CD4-positive, alpha-beta T cell treated with Interleukin-17A for 1 hour (primary cell): Measurements from ENCODE around the gene ALDOC.

Experiments
- DNase-seq: peaks from one replicate; pipeline ENCODE4 v3.0.0-alpha.2; 2020

ALDOC gene

DNA sequence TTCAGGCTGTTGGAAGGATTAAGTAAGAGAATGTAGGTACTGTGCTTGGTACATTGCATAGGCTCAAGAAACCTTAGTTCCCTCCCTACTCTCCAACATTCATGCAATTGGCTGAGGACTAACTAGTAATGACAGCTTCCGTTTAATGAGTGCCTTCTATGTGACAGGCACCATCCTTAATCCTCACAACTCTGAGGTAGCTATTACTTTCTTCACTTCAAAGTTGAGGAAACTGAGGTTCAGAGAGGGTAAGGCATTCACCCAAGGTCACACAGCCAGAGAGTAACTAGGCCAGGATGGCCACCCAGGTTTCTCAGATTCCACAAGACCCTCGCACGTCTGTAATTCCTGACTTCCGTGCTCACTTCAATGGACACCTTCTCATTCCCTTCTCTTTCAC is 46.4 kb downstream of the ALDOC start:
- DNase-seq: no peak

DNA sequence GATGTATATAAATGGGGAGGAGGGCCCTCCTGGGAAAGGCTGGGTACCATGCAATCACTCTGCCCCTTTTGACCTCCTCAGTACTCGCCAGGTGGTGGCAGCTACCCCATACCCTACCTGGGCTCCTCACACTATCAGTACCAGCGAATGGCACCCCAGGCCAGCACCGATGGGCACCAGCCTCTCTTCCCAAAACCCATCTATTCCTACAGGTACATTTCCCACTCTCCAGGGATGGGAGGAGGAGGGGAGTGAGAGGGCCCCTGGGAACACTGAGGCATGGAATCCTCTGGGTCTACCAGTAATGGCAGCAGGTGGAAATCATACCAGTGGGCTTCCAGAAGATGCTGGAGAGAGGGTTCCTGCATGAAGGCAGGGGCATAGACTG is 47.7 kb downstream of the ALDOC start:
- no peak for DNase-seq

DNA sequence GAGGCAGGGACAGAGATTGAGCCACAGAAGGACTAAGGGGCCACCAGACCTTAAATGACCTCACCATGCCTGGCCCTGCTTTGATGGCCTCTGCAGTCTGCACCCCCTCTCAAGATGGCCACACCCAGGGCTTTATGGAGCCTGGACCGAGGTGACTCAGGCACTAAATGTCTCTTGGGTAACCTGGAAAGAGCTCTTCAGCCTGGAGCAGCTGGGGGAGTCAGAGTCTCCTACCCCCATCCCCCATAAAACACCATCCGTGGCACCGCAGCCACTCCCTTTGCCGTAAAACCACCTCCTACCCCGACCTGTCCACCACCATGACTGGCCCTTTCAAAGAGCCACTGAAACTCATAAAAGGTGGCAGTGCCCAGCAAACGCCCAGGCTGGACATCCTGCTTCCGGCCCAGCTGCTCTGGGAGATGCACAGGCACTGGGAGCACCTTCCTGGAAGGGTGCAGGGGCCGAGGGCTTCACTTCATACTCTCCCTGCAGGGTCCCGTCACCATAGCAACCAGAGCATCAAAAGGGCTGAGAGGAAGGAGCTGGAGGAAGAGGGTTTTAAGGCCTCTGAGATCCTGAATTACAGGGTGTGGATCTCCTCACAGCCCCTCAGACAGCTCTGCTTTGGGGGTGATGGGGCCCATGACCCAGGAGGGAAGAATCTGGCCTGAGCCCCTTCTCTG is 48.2 kb downstream of the ALDOC start:
- DNase-seq: no peak

DNA sequence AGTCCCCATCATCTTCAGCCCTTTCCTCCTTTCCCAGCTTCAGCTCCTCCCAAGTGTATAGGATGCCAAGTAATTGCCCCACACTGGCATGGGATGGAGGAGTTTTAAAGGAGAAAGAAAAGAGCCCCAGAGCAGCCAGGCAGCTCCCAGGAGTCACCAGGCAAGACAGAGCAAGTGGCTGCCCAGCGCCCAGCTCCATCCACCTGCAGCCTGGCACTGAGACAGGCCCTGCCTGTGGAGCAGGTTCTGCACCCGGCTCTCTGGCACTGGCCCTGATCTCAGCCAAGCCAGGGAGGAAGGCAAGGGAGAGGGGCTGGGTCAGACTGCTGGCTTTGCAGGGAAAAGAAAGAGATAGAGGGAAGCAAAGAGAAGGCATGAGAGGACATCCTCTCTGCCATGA is 48.8 kb downstream of the ALDOC start:
- no peak for DNase-seq

DNA sequence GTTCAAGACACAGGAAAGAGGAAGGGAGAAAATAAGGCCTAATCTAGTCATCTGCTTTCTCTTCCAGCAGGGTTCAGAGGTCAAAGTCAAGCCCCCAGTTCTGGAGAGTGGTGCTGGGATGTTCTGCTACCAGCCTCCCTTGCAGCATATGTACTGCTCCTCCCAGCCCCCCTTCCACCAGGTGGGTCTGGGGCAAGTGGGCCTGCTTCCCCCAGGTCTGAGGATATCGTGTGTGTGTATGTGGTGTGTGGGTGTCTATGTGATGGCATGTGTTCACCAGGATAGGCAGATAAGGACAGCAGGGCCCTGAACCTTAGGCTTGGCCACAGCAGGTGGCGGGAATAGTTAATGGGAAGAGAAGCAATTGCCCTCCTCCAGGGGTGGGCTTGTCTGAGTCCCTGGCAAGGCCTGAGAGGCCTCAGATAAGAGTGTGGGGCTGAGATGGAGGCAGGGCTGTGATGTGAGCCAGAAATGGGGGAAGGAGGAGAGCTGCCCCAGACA is 49.5 kb downstream of the ALDOC start:
- DNase-seq: no peak

DNA sequence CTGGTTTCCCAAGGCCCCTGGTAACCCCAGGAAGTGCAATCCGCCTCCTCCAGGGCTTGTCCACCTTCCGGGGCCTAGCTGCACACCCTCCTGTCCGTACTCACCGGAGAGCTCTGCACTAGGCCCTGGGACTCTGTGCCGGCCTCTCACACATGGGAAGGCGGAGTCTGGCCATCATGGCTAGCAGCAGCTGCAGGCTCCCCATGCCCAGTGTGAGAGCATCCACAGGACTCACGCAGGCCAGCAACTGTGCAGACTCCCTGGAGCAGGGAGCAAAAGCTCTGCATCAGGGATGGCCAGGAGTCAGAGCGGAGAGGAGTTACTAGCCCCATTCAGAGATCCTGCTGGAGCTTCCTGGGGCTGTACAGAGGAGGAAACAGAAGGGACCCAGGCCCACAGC is 50.3 kb downstream of the ALDOC start:
- DNase-seq: no peak

DNA sequence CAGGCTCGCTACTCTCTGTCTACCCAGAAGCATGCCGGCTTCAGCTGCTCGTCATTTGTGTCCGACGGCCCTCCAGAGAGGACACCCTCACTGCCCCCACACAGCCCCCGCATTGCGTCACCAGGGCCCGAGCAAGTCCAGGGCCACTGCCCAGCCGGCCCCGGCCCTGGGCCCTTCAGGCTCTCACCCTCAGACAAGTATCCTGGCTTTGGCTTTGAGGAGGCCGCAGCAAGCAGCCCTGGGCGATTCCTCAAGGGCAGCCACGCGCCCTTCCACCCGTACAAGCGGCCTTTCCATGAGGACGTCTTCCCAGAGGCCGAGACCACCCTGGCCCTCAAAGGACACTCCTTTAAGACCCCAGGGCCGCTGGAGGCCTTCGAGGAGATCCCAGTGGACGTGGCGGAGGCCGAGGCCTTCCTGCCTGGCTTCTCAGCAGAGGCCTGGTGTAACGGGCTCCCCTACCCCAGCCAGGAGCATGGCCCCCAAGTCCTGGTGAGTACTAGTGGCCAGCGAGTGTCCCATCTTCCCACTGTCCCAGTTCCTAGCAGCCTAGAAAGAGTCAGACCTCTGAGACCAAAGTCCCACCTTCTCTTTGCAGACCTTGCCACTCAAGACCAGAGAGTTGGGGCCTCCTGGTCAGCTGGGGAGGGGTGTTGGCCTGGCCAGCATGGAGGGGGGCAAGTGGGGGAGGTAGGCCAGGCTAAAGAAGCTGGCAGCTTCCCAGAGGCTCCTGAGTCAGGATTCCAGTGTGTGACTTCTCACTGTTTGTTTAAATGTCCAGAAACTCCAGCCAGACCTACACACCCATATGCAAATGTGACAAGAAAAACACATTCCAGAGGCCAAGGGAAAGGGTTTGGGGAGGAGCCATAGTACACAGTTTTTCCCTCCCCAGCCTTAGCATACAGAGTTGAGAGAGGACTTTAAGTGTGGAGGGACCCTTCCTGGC is 51.9 kb downstream of the ALDOC start:
- no peak for DNase-seq

DNA sequence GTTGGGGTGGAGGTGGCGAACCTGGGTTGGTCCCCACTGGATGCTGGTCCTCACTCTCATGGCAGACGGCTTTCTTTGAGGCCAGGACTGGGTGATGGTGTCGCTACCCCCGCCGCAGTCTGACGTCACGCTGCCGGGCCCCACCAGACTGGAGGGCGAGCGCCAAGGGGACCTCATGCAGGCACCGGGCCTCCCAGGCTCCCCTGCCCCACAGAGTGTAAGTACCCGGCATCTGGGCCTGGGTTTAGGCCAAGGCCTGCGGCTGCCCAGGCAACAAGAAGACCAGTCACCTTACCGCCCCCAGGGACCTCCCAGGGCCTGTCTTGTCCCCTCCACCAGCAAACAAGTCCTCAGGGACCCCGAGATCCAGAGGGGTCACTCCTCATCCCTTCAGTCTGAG is 52.8 kb downstream of the ALDOC start:
- no peak for DNase-seq

DNA sequence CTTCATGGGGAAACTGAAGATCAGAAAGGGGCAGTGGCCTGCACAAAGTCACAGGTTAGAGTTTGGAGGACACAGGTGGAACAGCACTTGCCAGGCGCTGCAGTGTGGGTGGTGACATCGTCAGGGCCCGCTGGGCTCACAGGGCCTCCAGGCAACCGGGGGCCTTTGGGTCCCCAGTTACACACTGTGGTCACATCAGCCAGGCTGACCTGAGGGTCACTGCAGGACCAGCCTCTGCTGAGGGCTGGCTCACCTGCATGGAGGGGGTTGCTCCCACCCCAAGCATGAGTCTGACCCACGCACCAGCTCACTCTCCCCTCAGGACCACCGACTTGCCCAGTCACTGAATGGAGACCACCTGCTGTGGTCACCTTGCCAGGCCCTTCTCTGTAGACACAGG is 53.5 kb downstream of the ALDOC start:
- no peak for DNase-seq
